Nucleus accumbens (tissue), 56 donors: ENCODE data around the gene COX19.
A peak's percentile ranks its signal among the peaks of the same experiment; 100 is the strongest.

Experiments used
- DNase-seq, 56 donors: peaks; one replicate each; lab custom pipeline; 2025; lab: John Stamatoyannopoulos, UW

The COX19 gene

GRCh38 chr7:918118-918425 is 57.3 kb downstream of the COX19 start:
- no peak for DNase-seq

GRCh38 chr7:917255-918117 is 57.9 kb downstream of the COX19 start:
- no peak for DNase-seq

GRCh38 chr7:916291-916941 is 58.9 kb downstream of the COX19 start:
- peak in 6 of 56 donors; percentile 20 to 47 (median 36) for DNase-seq
